NCI-H226 (cell line): ENCODE measurements around the gene JMY.

ENCODE experiments used
- DNase-seq: peaks from one replicate; pipeline ENCODE4 v3.0.0-alpha.2; 2015

The JMY gene

GRCh38 chr5:79287907-79288306 is 52.0 kb downstream of the JMY start:
- DNase-seq: no peak

GRCh38 chr5:79295029-79295428 is 59.1 kb downstream of the JMY start:
- DNase-seq: no peak

GRCh38 chr5:79297661-79298060 is 61.7 kb downstream of the JMY start:
- DNase-seq: no peak

GRCh38 chr5:79301046-79301712 is 65.2 kb downstream of the JMY start:
- no peak for DNase-seq

- no peak for DNase-seq
Observed at GRCh38 chr5:79302454-79302853, 66.5 kb downstream of the JMY start.

GRCh38 chr5:79305706-79306105 is 69.8 kb downstream of the JMY start:
- DNase-seq: no peak

GRCh38 chr5:79318935-79319614 is 83.1 kb downstream of the JMY start:
- DNase-seq: peak; percentile 76

- no peak for DNase-seq
Observed at GRCh38 chr5:79329453-79329852, 93.5 kb downstream of the JMY start.

GRCh38 chr5:79330071-79330470 is 94.1 kb downstream of the JMY start:
- no peak for DNase-seq

- no peak for DNase-seq
Observed at GRCh38 chr5:79333852-79334557, 98.1 kb downstream of the JMY start.

- DNase-seq: no peak
Observed at GRCh38 chr5:79346420-79346824, 110.5 kb downstream of the JMY start.

GRCh38 chr5:79349047-79349446 is 113.1 kb downstream of the JMY start:
- DNase-seq: no peak

GRCh38 chr5:79349881-79350280 is 114.0 kb downstream of the JMY start:
- no peak for DNase-seq

- no peak for DNase-seq
Observed at GRCh38 chr5:79357398-79357797, 121.5 kb downstream of the JMY start.
